ENCODE results near the gene GCA.

GCA gene

DNA sequence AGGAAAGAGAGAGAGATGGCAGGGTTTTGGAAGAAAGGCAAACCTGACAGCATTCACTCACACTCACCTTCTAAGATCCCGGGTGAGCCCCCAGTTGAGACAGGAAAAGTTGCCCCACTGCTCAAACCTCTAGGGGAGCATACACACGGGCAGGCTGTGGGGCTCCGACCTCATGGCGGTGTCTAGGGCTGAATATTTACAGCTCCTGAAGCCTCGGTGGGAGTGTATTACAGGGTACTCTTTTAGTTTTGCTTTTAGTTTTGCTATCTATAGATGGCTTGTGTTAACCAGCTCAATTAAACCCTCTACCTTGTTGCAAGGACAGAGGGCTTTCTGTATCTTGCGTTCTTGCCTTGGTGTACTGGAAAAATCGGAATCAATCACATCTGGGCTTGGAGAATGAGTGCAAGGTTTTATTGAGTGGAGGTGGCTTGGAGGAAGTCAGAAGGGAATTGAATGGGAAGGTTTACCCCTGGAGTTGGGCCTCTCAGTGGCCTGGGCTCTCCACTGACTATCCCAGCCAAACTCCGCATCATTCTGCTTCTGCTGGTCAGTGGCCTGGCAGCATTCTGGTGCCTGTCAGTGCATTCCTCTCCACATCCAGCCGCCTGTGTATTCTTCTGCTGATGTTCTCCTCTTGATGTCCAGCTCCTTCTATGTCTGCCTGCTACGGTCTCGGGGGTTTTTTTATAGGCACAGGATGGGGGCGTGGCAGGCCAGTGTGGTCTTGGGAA lies 15.3 kb upstream of the GCA start:
- DNase-seq = no peak

GRCh38 chr2:162330881-162331280 lies 13.1 kb upstream of the GCA start:
- DNase-seq = no peak

GRCh38 chr2:162333968-162334367 lies 10.0 kb upstream of the GCA start:
- DNase-seq = peak in 1 of 2 experiments; percentile 32

DNA sequence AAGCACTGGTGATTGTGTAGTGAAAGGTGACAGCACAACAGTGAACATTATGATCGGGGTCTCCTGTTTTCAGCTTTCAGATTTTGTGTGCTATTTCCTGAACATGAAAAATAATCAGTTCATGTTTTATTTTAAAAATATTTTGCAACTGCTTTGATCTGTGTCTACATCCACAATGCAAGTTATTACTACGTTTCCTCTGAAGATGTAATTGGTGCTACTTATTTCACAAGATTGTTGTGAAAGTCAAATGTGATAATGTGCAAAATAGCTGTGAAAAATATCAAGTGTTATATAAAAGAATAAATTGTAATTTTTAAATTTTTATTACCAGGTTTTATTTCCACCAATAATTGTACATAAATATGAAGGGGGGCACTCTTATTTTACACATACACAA lies 6.1 kb upstream of the GCA start:
- DNase-seq = no peak

DNA sequence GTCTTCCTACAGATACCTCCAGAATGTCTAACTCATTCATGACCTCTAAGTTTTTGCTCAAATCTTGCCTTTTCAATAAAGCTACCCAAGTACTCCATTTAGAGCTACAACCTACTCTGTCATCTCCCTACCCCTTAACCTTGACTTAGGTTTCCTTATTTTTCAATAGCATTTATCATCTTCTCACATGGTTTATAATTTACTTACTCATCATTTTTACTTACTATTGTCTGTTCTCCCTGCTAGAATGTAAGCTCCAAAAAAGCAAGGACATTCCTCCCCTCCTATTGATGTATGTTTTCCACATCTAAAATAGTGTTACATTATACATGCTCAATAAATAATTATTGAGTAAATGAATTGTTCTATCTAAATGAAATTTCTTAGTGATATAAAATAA lies 3.1 kb upstream of the GCA start:
- no peak for DNase-seq

GRCh38 chr2:162342321-162342720 lies 1.6 kb upstream of the GCA start:
- DNase-seq = no peak

GRCh38 chr2:162342841-162343240 lies 1.1 kb upstream of the GCA start:
- DNase-seq = no peak

DNA sequence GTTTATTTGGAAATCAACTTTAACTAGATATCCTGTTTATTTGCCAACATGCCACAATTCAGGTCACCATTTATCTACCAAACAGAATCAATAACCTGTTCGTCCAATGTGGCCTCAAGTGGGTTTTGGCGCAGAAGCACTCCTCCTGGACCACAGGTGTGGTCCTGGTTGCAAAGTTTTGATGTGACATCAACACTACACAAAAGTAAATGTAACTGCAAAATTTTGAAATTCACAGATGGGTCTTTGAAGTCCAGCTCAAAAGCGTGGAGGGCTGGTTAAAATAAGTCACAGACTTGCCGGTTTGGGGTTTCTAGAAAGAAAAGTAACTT lies 474 bp upstream of the GCA start:
- no peak for DNase-seq

DNA sequence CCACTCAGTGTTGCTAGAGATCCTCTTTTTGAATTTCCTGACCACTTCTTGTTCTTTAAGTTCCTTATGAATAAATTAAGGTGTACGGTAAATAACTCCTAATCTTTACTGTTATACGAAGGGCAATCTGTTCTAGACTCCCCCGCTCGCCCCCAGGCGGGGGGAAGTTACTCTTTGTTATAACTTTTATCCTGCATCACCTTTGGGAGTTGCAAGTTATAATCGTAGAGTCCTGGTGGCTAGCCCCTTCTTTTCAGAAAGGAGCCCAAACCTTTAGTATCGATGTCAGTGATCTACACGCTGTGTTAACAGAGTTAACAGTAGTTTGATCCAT lies 652 bp downstream of the GCA start:
- no peak for DNase-seq

DNA sequence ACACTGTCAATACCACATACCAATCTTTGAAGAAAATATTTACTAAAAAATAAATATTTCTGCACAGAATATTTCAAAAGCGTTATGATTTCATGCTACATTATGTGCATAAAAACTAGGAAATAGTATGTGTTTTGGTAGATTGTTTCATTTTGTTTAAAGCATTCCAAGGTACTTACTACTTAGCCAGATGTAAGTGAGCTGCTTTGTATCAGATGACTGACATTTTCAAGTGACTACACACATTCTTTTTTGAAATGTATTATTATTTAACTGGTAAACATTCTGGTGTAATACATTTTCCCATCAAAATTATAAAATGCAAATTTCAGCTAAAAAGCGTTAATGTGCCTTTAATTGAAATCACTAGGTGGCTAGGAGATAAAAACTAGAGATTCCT lies 21.5 kb downstream of the GCA start:
- DNase-seq = no peak

DNA sequence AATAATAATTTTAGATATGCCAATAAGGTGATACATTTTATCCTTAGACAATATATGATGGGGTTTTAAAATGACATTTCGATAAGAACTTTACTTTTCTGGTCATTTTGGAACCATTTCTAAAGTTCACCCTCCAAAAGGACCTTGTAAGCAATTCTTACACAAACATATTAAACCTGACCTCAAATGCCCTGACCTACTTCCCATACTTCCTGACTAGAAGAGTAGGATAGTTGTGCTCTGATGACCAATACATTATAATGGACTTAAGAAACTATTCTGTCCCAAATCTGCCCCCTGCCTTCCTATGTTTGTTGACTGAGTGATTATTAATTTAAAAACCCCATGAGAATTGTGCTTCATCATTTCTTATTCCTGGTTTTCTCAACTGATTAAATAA lies 24.6 kb downstream of the GCA start:
- no peak for DNase-seq

DNA sequence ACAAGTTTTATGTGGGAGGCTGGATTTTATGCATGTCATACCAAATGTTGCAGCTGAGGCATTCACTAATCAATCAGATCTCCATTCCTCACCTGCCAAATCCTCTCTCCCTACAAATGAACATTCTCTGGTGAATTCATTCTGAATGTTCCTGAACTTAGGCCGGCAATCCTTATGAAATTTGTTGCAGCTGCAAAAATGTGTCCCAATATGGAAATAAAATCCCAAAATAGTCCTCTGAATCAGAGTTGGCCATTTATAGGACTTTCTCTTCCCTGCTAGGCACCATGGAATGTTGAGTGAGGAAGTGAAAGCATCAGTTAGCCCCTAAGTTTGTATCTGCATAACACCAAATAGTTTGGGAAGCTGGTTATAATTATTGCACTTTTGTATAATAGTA lies 25.6 kb downstream of the GCA start:
- DNase-seq = no peak

DNA sequence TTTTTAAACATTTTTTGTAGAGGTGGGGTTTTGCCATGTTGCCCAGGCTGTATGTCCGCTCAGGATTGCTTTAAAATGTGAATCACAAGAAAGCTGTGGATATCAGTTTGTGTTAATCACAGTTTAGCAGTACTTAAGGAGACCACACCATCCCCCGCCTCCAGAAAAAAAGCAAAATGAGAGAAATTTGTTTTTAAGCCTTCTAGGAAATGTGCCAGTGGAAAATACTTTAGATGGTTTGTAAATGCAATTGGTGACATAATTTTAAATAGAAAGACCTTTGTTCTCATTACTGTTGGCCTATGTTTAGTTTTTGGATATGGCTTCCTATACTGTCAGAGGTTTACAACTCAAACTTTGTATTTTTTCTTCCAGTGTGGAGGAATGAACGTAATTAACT lies 27.0 kb downstream of the GCA start:
- no peak for DNase-seq

- no peak for DNase-seq
Measured at GRCh38 chr2:162372818-162373217, 28.9 kb downstream of the GCA start.

- no peak for DNase-seq
Measured at GRCh38 chr2:162379719-162380580, 36.0 kb downstream of the GCA start.

GRCh38 chr2:162381851-162382250 lies 37.9 kb downstream of the GCA start:
- no peak for DNase-seq

DNA sequence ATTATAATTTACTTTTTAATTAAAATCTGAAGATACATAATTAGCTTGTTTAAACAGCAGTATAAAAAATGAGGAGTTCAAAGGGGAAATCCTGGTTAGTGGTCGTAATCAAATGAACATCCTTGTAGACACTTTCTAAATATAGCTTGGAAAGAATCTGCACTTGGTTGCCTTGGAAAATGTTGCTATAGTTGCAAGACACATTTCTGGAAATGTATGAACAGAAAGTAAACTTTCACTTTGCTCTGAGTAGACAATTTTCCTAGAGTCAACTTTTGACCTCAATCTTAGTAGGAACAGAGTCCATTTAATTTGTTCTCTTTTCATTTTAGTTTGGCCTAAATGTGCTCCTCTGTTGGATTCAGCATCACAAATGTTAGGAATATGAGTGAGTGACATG lies 38.3 kb downstream of the GCA start:
- DNase-seq = no peak

DNA sequence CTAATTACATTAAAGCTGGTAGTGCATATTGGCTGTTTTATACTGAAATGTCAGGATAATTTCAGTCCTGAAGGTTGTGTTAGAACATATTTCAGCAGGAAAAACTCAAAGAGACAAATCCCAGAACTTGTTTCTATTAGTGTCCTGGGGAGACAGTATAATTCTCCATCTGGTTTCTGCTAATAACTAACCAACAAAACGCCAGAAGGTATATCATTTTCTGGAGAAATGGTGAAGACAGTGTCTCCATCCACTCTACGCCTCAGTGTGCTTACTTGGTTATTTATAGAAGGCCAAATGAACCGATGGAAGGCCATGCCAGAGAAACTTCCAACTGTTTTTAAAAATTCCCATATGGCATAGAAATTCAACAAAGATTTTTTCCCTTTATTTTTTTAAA lies 41.6 kb downstream of the GCA start:
- no peak for DNase-seq

DNA sequence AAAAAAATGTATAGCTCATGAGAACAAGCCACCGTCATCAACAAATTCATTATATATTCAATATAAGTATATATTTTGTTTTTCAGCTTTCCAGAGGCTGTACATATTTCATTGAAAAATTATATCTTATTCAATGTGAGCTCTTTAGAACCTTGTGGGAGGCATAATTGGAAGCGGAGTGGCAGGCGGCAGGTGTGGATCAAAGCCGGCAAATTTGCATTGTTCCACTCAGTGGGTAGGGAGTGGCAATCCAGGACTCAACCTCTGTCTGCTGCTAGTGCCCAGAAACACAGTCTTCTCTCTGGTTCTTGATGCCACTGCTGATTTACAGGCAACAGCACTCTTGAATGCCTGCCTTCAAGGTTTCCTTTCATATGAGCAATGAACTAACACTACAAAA lies 46.9 kb downstream of the GCA start:
- peak; percentile 23 to 71 for DNase-seq

DNA sequence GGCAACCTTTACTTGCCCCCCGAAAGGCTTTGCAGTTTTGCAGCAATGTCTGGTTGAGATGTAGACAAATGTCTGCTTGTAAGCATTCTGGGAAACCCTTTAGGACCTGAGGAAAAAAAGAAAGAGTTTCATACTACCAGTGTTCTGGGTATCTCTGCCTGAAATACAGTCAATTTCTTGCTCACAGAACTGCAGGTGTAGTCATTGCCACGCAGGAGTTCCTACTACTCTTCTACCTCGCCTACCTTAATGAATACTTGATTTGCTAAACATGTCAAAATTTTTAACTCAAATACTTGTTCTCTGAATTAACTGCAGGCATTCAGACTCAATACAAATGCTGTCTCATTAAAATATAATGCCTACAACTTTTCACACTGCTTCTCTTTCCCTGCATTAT lies 56.4 kb downstream of the GCA start:
- DNase-seq = no peak

DNA sequence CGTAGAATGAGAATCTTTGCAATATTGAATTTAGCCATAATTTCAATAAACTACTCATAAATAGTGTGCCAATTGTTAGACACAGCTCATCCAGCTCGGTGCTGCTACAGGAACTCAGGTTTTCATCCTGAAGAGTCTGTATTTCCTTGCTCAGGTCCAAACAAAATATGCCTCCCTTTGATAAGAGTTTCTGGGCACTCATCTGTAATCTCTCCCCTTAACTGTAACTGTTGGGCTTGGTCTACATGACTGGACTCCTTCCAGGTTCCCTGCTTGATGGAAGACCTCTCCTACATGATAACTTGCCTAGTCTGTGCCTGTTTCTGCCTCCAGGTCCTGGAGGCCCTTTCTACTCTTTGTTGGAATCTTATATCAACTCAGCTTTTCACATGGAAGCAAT lies 57.9 kb downstream of the GCA start:
- no peak for DNase-seq

GRCh38 chr2:162403884-162404283 lies 60.0 kb downstream of the GCA start:
- DNase-seq = no peak
